BLaER1 (cell line): ENCODE data around the gene LAMA1.

Experiments
- H3K27ac ChIP-seq: shearing (Covaris generic); formaldehyde crosslinking; 2 replicates; pipeline ENCODE4 v1.8.1; 2022
- H3K27me3 ChIP-seq: shearing (Covaris generic); formaldehyde crosslinking; 2 replicates; pipeline ENCODE4 v1.8.1; 2022
- H3K36me3 ChIP-seq: shearing (Covaris generic); formaldehyde crosslinking; 2 replicates; pipeline ENCODE4 v1.8.1; 2022
- H3K4me1 ChIP-seq: shearing (Covaris generic); formaldehyde crosslinking; 2 replicates; pipeline ENCODE4 v1.8.1; 2022
- H3K4me2 ChIP-seq: shearing (Covaris generic); formaldehyde crosslinking; 2 replicates; pipeline ENCODE4 v1.8.1; 2022
- H3K4me3 ChIP-seq: shearing (Covaris generic); formaldehyde crosslinking; 2 replicates; pipeline ENCODE4 v1.8.1; 2022
- H3K9ac ChIP-seq: shearing (Covaris generic); formaldehyde crosslinking; 2 replicates; pipeline ENCODE4 v1.8.1; 2022
- H3K9me3 ChIP-seq: shearing (Covaris generic); formaldehyde crosslinking; 2 replicates; pipeline ENCODE4 v1.8.1; 2022
- H4K20me1 ChIP-seq: shearing (Covaris generic); formaldehyde crosslinking; 2 replicates; pipeline ENCODE4 v1.8.1; 2022
- Cebpa-rat ChIP-seq: shearing (Covaris generic); IDR thresholded peaks from 2 replicates; pipeline ENCODE4 v1.8.1; 2022

The LAMA1 gene

GRCh38 chr18:7049951-7050350 lies 67.6 kb downstream of the LAMA1 start:
- TF ChIP-seq Cebpa-rat: no peak
- Histone ChIP-seq H3K4me3 (no peak overlapping the region), H3K36me3 (no peaks in the 10 kb centered on the region), H3K4me2 (no peak overlapping the region), H3K9ac (no peak overlapping the region), H3K9me3 (no peaks in the 10 kb centered on the region), H3K27me3 (no peaks in the 10 kb centered on the region), H3K27ac (no peak overlapping the region), H4K20me1 (no peaks in the 10 kb centered on the region), H3K4me1 (no peaks in the 10 kb centered on the region)

- no peaks in the 10 kb centered on the region for H3K27me3 ChIP-seq
- no peak overlapping the region for H3K9ac ChIP-seq
- H3K4me1 ChIP-seq: no peaks in the 10 kb centered on the region
- no peaks in the 10 kb centered on the region for H3K36me3 ChIP-seq
- H3K4me2 ChIP-seq: no peak overlapping the region
- no peak for TF ChIP-seq Cebpa-rat
- H3K27ac ChIP-seq: no peak overlapping the region
- H3K9me3 ChIP-seq: no peaks in the 10 kb centered on the region
- H4K20me1 ChIP-seq: no peaks in the 10 kb centered on the region
- no peak overlapping the region for H3K4me3 ChIP-seq
These were observed 69.5 kb downstream of the LAMA1 start for GRCh38 chr18:7048081-7048480.

GRCh38 chr18:7047336-7047735 lies 70.3 kb downstream of the LAMA1 start:
- Histone ChIP-seq H3K27me3 (no peaks in the 10 kb centered on the region), H3K36me3 (no peaks in the 10 kb centered on the region), H4K20me1 (no peaks in the 10 kb centered on the region), H3K4me1 (no peaks in the 10 kb centered on the region), H3K4me3 (no peak overlapping the region), H3K9ac (no peak overlapping the region), H3K4me2 (no peak overlapping the region), H3K27ac (no peak overlapping the region), H3K9me3 (no peaks in the 10 kb centered on the region)
- no peak for TF ChIP-seq Cebpa-rat

DNA sequence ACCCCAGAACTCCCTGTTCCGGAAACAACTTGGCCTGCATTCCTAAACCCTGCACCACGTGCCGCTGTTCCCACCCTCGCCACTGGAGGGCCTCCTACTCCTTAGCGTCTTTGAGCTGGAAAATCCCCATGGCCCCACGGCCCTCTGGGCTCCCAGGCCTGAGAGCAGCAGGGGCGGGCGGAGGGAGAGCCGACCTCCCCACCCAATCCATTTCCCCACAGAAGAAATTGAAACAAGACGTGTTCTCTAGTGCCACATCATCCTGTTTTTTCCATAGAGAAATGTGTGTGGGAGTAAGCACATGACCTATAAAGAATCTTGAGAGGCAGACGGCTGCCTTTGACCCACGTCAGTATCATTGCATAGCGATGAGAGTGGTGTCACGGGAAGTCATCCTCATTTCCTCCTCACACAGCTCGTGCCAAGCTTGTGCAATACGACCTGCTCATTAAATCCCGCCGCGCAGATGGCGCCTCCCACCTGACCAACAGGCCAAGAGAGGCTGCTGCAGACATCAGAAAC lies 79.2 kb downstream of the LAMA1 start:
- no peaks in the 10 kb centered on the region for H3K36me3 ChIP-seq
- no peak for TF ChIP-seq Cebpa-rat
- H3K27ac ChIP-seq: no peak overlapping the region
- no peaks in the 10 kb centered on the region for H4K20me1 ChIP-seq
- H3K4me3 ChIP-seq: no peak overlapping the region
- no peaks in the 10 kb centered on the region for H3K27me3 ChIP-seq
- H3K4me1 ChIP-seq: no peaks in the 10 kb centered on the region
- no peak overlapping the region for H3K9ac ChIP-seq
- H3K9me3 ChIP-seq: no peaks in the 10 kb centered on the region
- H3K4me2 ChIP-seq: no peak overlapping the region

DNA sequence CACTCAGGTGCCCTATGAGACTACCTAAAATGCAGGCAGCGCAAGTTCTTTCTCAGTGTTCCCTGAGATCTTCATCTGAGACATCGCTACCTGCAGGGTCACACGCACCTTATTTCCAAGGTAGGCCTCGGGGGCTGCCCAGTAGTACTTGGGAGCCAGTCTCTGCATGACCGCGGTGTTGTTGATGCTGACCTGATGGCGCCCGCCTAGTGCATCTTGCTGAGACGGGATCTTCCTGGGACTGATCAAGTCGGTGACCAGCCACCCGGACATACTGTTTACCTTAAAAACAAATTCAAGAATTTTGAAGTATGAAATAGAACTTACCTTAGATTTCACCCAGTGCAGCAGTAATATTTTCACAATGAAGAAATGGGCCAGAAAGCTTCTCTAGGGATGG lies 80.1 kb downstream of the LAMA1 start:
- Histone ChIP-seq H3K36me3 (no peaks in the 10 kb centered on the region), H3K4me1 (no peaks in the 10 kb centered on the region), H4K20me1 (no peaks in the 10 kb centered on the region), H3K4me2 (no peak overlapping the region), H3K27me3 (no peaks in the 10 kb centered on the region), H3K4me3 (no peak overlapping the region), H3K9ac (no peak overlapping the region), H3K27ac (no peak overlapping the region), H3K9me3 (no peaks in the 10 kb centered on the region)
- TF ChIP-seq Cebpa-rat: no peak

GRCh38 chr18:7035807-7036206 lies 81.8 kb downstream of the LAMA1 start:
- no peaks in the 10 kb centered on the region for H3K27me3 ChIP-seq
- no peaks in the 10 kb centered on the region for H3K36me3 ChIP-seq
- H3K4me1 ChIP-seq: no peaks in the 10 kb centered on the region
- H3K9me3 ChIP-seq: no peaks in the 10 kb centered on the region
- no peak overlapping the region for H3K4me2 ChIP-seq
- no peak for TF ChIP-seq Cebpa-rat
- no peak overlapping the region for H3K4me3 ChIP-seq
- no peaks in the 10 kb centered on the region for H4K20me1 ChIP-seq
- H3K9ac ChIP-seq: no peak overlapping the region
- H3K27ac ChIP-seq: no peak overlapping the region

GRCh38 chr18:7034924-7035323 lies 82.7 kb downstream of the LAMA1 start:
- Histone ChIP-seq H3K9ac (no peak overlapping the region), H3K36me3 (no peaks in the 10 kb centered on the region), H4K20me1 (no peaks in the 10 kb centered on the region), H3K9me3 (no peaks in the 10 kb centered on the region), H3K4me2 (no peak overlapping the region), H3K4me1 (no peaks in the 10 kb centered on the region), H3K27ac (no peak overlapping the region), H3K4me3 (no peak overlapping the region), H3K27me3 (no peaks in the 10 kb centered on the region)
- TF ChIP-seq Cebpa-rat: no peak

GRCh38 chr18:7032537-7032936 lies 85.1 kb downstream of the LAMA1 start:
- no peaks in the 10 kb centered on the region for H3K27me3 ChIP-seq
- H4K20me1 ChIP-seq: no peaks in the 10 kb centered on the region
- H3K9me3 ChIP-seq: no peaks in the 10 kb centered on the region
- H3K36me3 ChIP-seq: no peaks in the 10 kb centered on the region
- no peak overlapping the region for H3K27ac ChIP-seq
- H3K4me3 ChIP-seq: no peak overlapping the region
- H3K9ac ChIP-seq: no peak overlapping the region
- no peak overlapping the region for H3K4me2 ChIP-seq
- TF ChIP-seq Cebpa-rat: no peak
- no peaks in the 10 kb centered on the region for H3K4me1 ChIP-seq

- no peak for TF ChIP-seq Cebpa-rat
- Histone ChIP-seq H3K4me2 (no peak overlapping the region), H3K4me1 (no peaks in the 10 kb centered on the region), H3K4me3 (no peak overlapping the region), H3K36me3 (no peaks in the 10 kb centered on the region), H3K9ac (no peak overlapping the region), H3K9me3 (no peaks in the 10 kb centered on the region), H3K27me3 (no peaks in the 10 kb centered on the region), H3K27ac (no peak overlapping the region), H4K20me1 (no peaks in the 10 kb centered on the region)
These were observed 89.0 kb downstream of the LAMA1 start for GRCh38 chr18:7028625-7029024.

- no peaks in the 10 kb centered on the region for H3K9me3 ChIP-seq
- H3K4me2 ChIP-seq: no peak overlapping the region
- no peak overlapping the region for H3K4me3 ChIP-seq
- H3K36me3 ChIP-seq: no peaks in the 10 kb centered on the region
- TF ChIP-seq Cebpa-rat: no peak
- no peak overlapping the region for H3K9ac ChIP-seq
- H3K27me3 ChIP-seq: no peaks in the 10 kb centered on the region
- no peaks in the 10 kb centered on the region for H4K20me1 ChIP-seq
- no peak overlapping the region for H3K27ac ChIP-seq
- H3K4me1 ChIP-seq: no peaks in the 10 kb centered on the region
These were observed 92.4 kb downstream of the LAMA1 start for GRCh38 chr18:7025194-7025593.

DNA sequence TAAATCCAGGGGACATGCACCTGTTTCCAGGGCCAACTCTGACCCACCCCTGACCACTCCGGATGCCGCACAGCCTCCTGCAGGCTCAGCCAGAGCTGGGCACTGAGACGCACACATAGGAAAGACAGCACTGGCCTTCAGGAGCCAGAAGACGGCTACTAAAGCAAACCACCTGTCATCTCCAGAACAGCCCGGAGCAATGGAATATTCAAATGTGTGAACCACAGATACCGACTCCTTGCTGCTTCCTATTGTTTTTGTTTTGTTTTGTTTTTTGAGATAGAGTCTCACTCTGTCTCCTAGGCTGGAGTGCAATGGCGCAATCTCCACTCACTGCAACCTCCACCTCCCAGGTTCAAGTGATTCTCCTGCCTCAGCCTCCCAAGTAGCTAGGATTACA lies 94.0 kb downstream of the LAMA1 start:
- no peaks in the 10 kb centered on the region for H3K9me3 ChIP-seq

More for the DNA sequence above, 94.0 kb downstream of the LAMA1 start:
- Histone ChIP-seq H3K4me3 (no peak overlapping the region), H3K9ac (no peak overlapping the region), H3K36me3 (no peaks in the 10 kb centered on the region), H3K27me3 (no peaks in the 10 kb centered on the region), H3K27ac (no peak overlapping the region), H3K4me1 (no peaks in the 10 kb centered on the region), H4K20me1 (no peaks in the 10 kb centered on the region), H3K4me2 (no peak overlapping the region)
- no peak for TF ChIP-seq Cebpa-rat
